ENCODE data around the gene TLL2.

Gene TLL2

GRCh38 chr10:96505150-96506136, 8.3 kb downstream of the TLL2 start:
- no peak for DNase-seq

GRCh38 chr10:96502561-96503282, 11.0 kb downstream of the TLL2 start:
- no peak for DNase-seq

- no peak for DNase-seq
Measured at GRCh38 chr10:96501985-96502384, 11.7 kb downstream of the TLL2 start.

- DNase-seq = no peak
Measured at GRCh38 chr10:96500519-96500918, 13.2 kb downstream of the TLL2 start.

- DNase-seq = no peak
Measured at GRCh38 chr10:96500050-96500449, 13.7 kb downstream of the TLL2 start.

- no peak for DNase-seq
Measured at GRCh38 chr10:96497391-96497790, 16.3 kb downstream of the TLL2 start.

- DNase-seq = no peak
Measured at GRCh38 chr10:96496281-96496925, 17.3 kb downstream of the TLL2 start.

GRCh38 chr10:96495544-96495943, 18.2 kb downstream of the TLL2 start:
- no peak for DNase-seq

GRCh38 chr10:96494694-96495093, 19.0 kb downstream of the TLL2 start:
- no peak for DNase-seq

GRCh38 chr10:96493871-96494525, 19.7 kb downstream of the TLL2 start:
- no peak for DNase-seq

GRCh38 chr10:96493254-96493653, 20.5 kb downstream of the TLL2 start:
- no peak for DNase-seq

- no peak for DNase-seq
Measured at GRCh38 chr10:96491303-96491702, 22.4 kb downstream of the TLL2 start.

- DNase-seq = no peak
Measured at GRCh38 chr10:96488161-96488935, 25.4 kb downstream of the TLL2 start.

- DNase-seq = no peak
Measured at GRCh38 chr10:96482815-96483588, 30.7 kb downstream of the TLL2 start.

GRCh38 chr10:96478355-96478754, 35.4 kb downstream of the TLL2 start:
- no peak for DNase-seq

GRCh38 chr10:96473866-96474265, 39.9 kb downstream of the TLL2 start:
- DNase-seq = no peak

- DNase-seq = no peak
Measured at GRCh38 chr10:96470116-96470743, 43.5 kb downstream of the TLL2 start.

GRCh38 chr10:96468845-96469244, 44.9 kb downstream of the TLL2 start:
- no peak for DNase-seq

- DNase-seq = no peak
Measured at GRCh38 chr10:96465599-96465998, 48.1 kb downstream of the TLL2 start.

GRCh38 chr10:96463562-96463961, 50.2 kb downstream of the TLL2 start:
- DNase-seq = no peak

All from activated CD4-positive, CD25-positive, alpha-beta regulatory T cell treated with anti-CD3 and anti-CD28 coated beads, Interleukin-2, amount 50 U/mL, for 72 hours (primary cell).